C4-2B (cell line): ENCODE measurements around the gene EID2B.

Experiments used
- H3K27ac ChIP-seq: fragments of 450-650 bp; 2 replicates; pipeline ENCODE4 v1.5.1; 2017
- ZFX ChIP-seq: fragments of 450-650 bp; IDR thresholded peaks from 2 replicates; pipeline ENCODE4 v1.6.1; 2017
- TF ChIP-seq, protein P1 (sequence below): fragments of 450-650 bp; conservative IDR thresholded peaks from 2 replicates; pipeline ENCODE4 v1.5.1; 2017; ENCODE audit warnings: mild to moderate bottlenecking

EID2B gene

GRCh38 chr19:39543477-39543857 is 10.8 kb upstream of the EID2B start:
- TF ChIP-seq, protein P1, sequence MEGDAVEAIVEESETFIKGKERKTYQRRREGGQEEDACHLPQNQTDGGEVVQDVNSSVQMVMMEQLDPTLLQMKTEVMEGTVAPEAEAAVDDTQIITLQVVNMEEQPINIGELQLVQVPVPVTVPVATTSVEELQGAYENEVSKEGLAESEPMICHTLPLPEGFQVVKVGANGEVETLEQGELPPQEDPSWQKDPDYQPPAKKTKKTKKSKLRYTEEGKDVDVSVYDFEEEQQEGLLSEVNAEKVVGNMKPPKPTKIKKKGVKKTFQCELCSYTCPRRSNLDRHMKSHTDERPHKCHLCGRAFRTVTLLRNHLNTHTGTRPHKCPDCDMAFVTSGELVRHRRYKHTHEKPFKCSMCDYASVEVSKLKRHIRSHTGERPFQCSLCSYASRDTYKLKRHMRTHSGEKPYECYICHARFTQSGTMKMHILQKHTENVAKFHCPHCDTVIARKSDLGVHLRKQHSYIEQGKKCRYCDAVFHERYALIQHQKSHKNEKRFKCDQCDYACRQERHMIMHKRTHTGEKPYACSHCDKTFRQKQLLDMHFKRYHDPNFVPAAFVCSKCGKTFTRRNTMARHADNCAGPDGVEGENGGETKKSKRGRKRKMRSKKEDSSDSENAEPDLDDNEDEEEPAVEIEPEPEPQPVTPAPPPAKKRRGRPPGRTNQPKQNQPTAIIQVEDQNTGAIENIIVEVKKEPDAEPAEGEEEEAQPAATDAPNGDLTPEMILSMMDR, result no peak
- no peak for TF ChIP-seq ZFX
- no peak overlapping the region for H3K27ac ChIP-seq

DNA sequence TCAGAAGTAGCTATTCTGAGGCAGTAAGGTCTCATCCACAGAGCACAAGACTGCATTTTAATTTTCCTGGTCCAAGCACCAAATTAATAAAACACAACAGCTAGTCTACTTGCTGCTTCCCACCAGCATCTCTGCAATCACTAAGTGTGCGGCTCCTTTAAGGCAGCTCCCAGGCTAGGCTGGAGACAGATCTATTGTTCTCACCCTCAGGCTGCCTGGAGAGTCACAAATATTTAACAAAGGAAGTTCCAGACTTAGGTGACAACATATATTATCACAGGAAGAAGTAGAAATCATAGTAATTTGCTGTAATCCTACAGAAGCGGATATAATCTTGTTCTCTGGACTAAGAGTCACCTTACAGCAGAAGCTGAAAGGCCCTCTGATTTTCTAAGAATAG is 9.6 kb upstream of the EID2B start:
- TF ChIP-seq, protein P1, result no peak
- no peak for TF ChIP-seq ZFX
- no peak overlapping the region for H3K27ac ChIP-seq

DNA sequence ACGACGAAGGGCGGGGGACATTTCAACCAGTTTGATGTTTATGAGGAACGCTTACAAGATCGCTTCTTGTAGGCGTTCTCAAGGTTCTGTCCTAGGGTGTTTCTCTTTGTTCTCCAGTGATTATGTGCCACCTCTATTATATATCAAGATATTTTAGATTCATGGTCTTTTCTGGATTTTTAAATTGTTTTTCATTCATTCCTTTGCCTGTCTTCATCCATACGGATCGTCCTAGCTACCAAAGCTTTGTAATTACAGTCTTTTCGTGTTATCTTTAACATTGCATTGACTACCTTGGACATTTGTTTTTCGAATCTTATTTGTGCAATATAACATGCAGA is 7.7 kb upstream of the EID2B start:
- H3K27ac ChIP-seq, result peak overlapping the region; percentile 84; the same call in 1 of the 2 replicates
- TF ChIP-seq ZFX, result no peak
- TF ChIP-seq, protein P1, result peak; percentile 73

GRCh38 chr19:39539518-39540332 is 7.1 kb upstream of the EID2B start, which contains the start of gene EID2:
Gene EID2, minus strand, starts transcription at chr19:39540161. Its CDS starts 82 bp downstream, at chr19:39540079.
- peak within 1 kb of the TSS; percentile 84 for H3K27ac ChIP-seq
- TF ChIP-seq, protein P1, result peak; percentile 95
- peak; percentile 93 for TF ChIP-seq ZFX

- TF ChIP-seq ZFX, result no peak
- TF ChIP-seq, protein P1, result no peak
- peak overlapping the region; percentile 84 for H3K27ac ChIP-seq
These were observed 6.5 kb upstream of the EID2B start for GRCh38 chr19:39539165-39539517.

DNA sequence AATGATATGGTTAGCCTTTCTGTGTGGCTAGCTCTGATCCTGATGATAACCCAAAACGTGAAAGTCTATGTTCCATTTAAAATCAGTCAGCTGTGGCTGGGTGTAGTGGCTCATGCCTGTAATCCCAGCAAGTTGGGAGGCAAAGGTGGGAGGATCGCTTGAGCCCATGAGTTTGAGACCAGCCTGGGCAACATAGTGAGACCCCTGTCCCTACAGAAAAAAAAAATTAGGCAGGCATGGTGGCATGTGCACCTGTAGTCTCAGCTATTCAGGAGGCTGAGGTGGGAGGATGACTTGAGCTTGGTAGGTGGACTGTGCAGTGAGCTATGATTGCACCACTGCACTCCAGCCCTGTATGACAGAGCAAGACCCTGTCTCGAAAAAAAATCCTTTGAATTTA is 1.1 kb upstream of the EID2B start:
- no peak for TF ChIP-seq ZFX
- TF ChIP-seq, protein P1, result no peak
- no peak overlapping the region for H3K27ac ChIP-seq

DNA sequence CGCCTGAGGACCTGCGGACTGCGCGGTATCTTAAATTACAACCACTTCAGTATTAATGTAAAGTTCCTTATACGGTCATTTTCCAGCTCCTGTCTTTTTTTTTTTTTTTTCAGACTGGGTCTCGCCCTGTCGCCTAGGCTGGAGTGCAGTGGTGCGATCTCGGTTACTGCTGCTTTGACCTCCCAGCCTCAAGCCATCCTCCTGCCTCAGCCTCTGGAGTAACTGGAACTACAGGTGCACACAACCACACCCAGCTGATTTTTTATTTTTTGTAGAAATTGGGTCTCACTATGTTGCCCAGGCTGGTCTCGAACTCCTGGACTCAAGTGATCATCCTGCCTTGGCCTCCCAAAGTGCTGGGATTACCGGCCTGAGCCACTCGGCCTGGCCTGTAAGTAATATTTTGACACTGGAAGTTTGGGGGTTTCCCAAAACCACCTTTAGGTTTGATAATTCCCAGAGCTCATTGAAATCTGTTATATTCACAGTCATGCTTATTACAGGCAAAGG is 406 bp upstream of the EID2B start:
- H3K27ac ChIP-seq, result no peak overlapping the region; the same call in 1 of the 2 replicates
- TF ChIP-seq, protein P1, result peak; percentile 80
- TF ChIP-seq ZFX, result no peak
